K562 (cell line): Measurements from ENCODE around the gene BDH2. TPM values are rescaled to one million over a fixed set of nuclear protein-coding genes. Genes with fewer than 3 reads are reported as not detected.
A peak's percentile ranks its signal among the peaks of the same experiment; 100 is the strongest.

Experiments used
- DIDO1 ChIP-seq: fragments of 450-650 bp; IDR thresholded peaks from 2 replicates; pipeline ENCODE4 v1.6.1; 2016; ENCODE audit warnings: low read depth, missing biosample characterization, missing genetic modification characterization
- FOSL1 ChIP-seq: fragments of 200-800 bp; sonication (Bioruptor generic); conservative IDR thresholded peaks from 2 replicates; pipeline ENCODE4 v1.6.1; 2016; ENCODE audit warnings: missing genetic modification characterization, missing compliant biosample characterization
- HOXB6 ChIP-seq: fragments of 250-450 bp; sonication (Bioruptor Pico); IDR thresholded peaks from 2 replicates; pipeline ENCODE4 v1.5.1; 2022; ENCODE audit warnings: mild to moderate bottlenecking, borderline replicate concordance
- KDM2B ChIP-seq: fragments of 250-450 bp; sonication (Bioruptor Pico); IDR thresholded peaks from 2 replicates; pipeline ENCODE4 v1.8.0; 2021; ENCODE audit warnings: mild to moderate bottlenecking, moderate library complexity
- MLX ChIP-seq, 2 experiments: fragments of 450-650 bp in 1 of 2; sonication (generic) in 1 of 2; formaldehyde crosslinking; conservative IDR thresholded peaks; 2 replicates each; pipeline versions ENCODE4 v1.4.0 to v1.8.1; 2020 to 2022; ENCODE audit warnings: mild to moderate bottlenecking in 1 of 2, missing genetic modification reagents in 1 of 2
- NCOA2 ChIP-seq, 2 experiments: fragments of 450-650 bp; IDR thresholded peaks; 2 replicates each; pipeline ENCODE4 v1.6.1; 2018; ENCODE audit warnings: mild to moderate bottlenecking in 2 of 2, moderate library complexity in 1 of 2; ENCODE audit not compliant: partially characterized antibody in 2 of 2
- PKNOX1 ChIP-seq: fragments of 450-650 bp; IDR thresholded peaks from 2 replicates; pipeline ENCODE4 v1.6.1; 2016
- SUPT5H ChIP-seq: fragments of 450-650 bp; IDR thresholded peaks from 2 replicates; pipeline ENCODE4 v1.6.1; 2016
- TCF7 ChIP-seq: sonication (generic); IDR thresholded peaks from 2 replicates; pipeline ENCODE4 v1.6.1; 2016; ENCODE audit warnings: antibody characterized with exemption, borderline replicate concordance
- TFAM ChIP-seq: fragments of 250-450 bp; sonication (Bioruptor Pico); conservative IDR thresholded peaks from 2 replicates; pipeline ENCODE4 v1.5.0; 2021; ENCODE audit warnings: mild to moderate bottlenecking, moderate library complexity
- polyA plus RNA-seq, 8 experiments: library from polyadenylated mRNA; depleted of rRNA in 4 of 8; stranded (reverse) in 5 of 8; unstranded in 3 of 8; fragments of >200 nt; fragmentation: Nextera tagmentation in 2 of 8; fragmentation: Illumina TruSeq in 1 of 8; extraction: Ambion mirVana in 2 of 8; extraction: Trizol in 1 of 8; gene quantifications; 2 replicates each; pipeline versions ENCODE4 v1.2.1 to v1.2.3, GENCODE V29; 2011 to 2014; ENCODE audit warnings: inconsistent platforms in 1 of 8, missing spikeins in 1 of 8
- total RNA-seq, 7 experiments: library from RNA; depleted of rRNA in 6 of 7; stranded (reverse); fragments of >200 nt in 6 of 7; fragmentation: Illumina TruSeq in 2 of 7; extraction: Trizol in 2 of 7; gene quantifications; 2 replicates each; pipeline versions ENCODE4 v1.2.1 to v1.2.3, GENCODE V29; 2011 to 2021; ENCODE audit warnings: low replicate concordance in 1 of 7

Gene BDH2
- total and polyA plus RNA-seq, 9 of the 15 experiments (the other 6 are each of a cell fraction or from before 2014, with no cell fraction given): 4.9 to 17.9 (median 9.1) TPM

GRCh38 chr4:103076747-103077347, 22.8 kb downstream of the BDH2 start, which contains the start of gene SLC9B2 (continued):
- no peak for TF ChIP-seq MLX (CRISPR knock-in tag; conservative IDR thresholded peaks at IDR 0.05)
- TF ChIP-seq KDM2B (CRISPR knock-in tag): no peak
- no peak for TF ChIP-seq NCOA2 (IDR thresholded peaks at IDR 0.05; ENCODE audit: partially characterized antibody in 2 of 2)
- TF ChIP-seq HOXB6 (CRISPR knock-in tag): no peak
- TF ChIP-seq SUPT5H: no peak; the same call in 1 of the 2 replicates
- TF ChIP-seq TCF7: no peak
- no peak for TF ChIP-seq TFAM (CRISPR knock-in tag)
- no peak for TF ChIP-seq DIDO1 (tag)
- TF ChIP-seq FOSL1 (tag): no peak
- TF ChIP-seq PKNOX1: peak; percentile 33; the same call in 1 of the 2 replicates
